Measurements from ENCODE around the gene FCER2. TPM values are rescaled to one million over a fixed set of nuclear protein-coding genes. Genes with fewer than 3 reads are reported as not detected.

The FCER2 gene
- total RNA-seq (2022; extraction: Qiagen RNA extraction): not detected in 5 replicates

GRCh38 chr19:7701654-7702457 is at the start of gene FCER2:
TSS of gene FCER2 (minus strand) at chr19:7702131. CDS start at chr19:7699760, 2,371 bp downstream.

GRCh38 chr19:7746903-7747884 is 45.3 kb upstream of the FCER2 start, which contains the start of gene CD209:
TSS of gene CD209 (minus strand) at chr19:7747534. CDS start at chr19:7747511, 23 bp downstream.

GRCh38 chr19:7732045-7732444 is 30.1 kb upstream of the FCER2 start, which contains the start of gene CLEC4G:
TSS of gene CLEC4G (minus strand) at chr19:7732110. CDS start at chr19:7732102, 8 bp downstream.

GRCh38 chr19:7680606-7681339 is 21.2 kb downstream of the FCER2 start, which contains the start of gene TRAPPC5:
TSS of gene TRAPPC5 (plus strand) at chr19:7680833. CDS start at chr19:7682254, 1,421 bp downstream.

GRCh38 chr19:7676854-7677253 is 25.1 kb downstream of the FCER2 start, which contains the start of gene MCEMP1:
TSS of gene MCEMP1 (plus strand) at chr19:7677090. CDS start at chr19:7677121, 31 bp downstream.

GRCh38 chr19:7668842-7669241 is 33.1 kb downstream of the FCER2 start, which contains the start of gene RETN:
TSS of gene RETN (plus strand) at chr19:7669049. CDS start at chr19:7669327, 278 bp downstream.

Other genes starting within 250 kb of the FCER2 start
- gene PEX11G, start 213.1 kb downstream of the FCER2 start, total RNA-seq (2022; extraction: Qiagen RNA extraction): 1.8 to 2.1 TPM (median 1.9 TPM) in 5 replicates
- gene ZNF358, start 186.0 kb downstream of the FCER2 start, total RNA-seq (2022; extraction: Qiagen RNA extraction): 17.7 to 24.8 TPM (median 22.3 TPM) in 5 replicates
- gene MCOLN1, start 179.5 kb downstream of the FCER2 start, total RNA-seq (2022; extraction: Qiagen RNA extraction): 9.6 to 12.8 TPM (median 11.7 TPM) in 5 replicates
- 24.0 to 42.0 TPM (median 40.3 TPM) in 5 replicates for gene PNPLA6, start 166.4 kb downstream of the FCER2 start, total RNA-seq (2022; extraction: Qiagen RNA extraction)
- 3.7 to 7.6 TPM (median 6.1 TPM) in 5 replicates for gene CAMSAP3, start 106.3 kb downstream of the FCER2 start, total RNA-seq (2022; extraction: Qiagen RNA extraction)
- 18.9 to 29.4 TPM (median 26.3 TPM) in 5 replicates for gene XAB2, start 72.6 kb downstream of the FCER2 start, total RNA-seq (2022; extraction: Qiagen RNA extraction)
- gene PET100, start 72.3 kb downstream of the FCER2 start, total RNA-seq (2022; extraction: Qiagen RNA extraction): 44.7 to 84.3 TPM (median 46.8 TPM) in 5 replicates
- gene PCP2, start 68.4 kb downstream of the FCER2 start, total RNA-seq (2022; extraction: Qiagen RNA extraction): not detected in 5 replicates
- gene STXBP2, start 65.0 kb downstream of the FCER2 start, total RNA-seq (2022; extraction: Qiagen RNA extraction): 28.4 to 45.3 TPM (median 38.6 TPM) in 5 replicates
- not detected in 5 replicates for gene RETN, start 33.1 kb downstream of the FCER2 start, total RNA-seq (2022; extraction: Qiagen RNA extraction)
- gene MCEMP1, start 25.0 kb downstream of the FCER2 start, total RNA-seq (2022; extraction: Qiagen RNA extraction): not detected in 5 replicates
- gene TRAPPC5, start 21.3 kb downstream of the FCER2 start, total RNA-seq (2022; extraction: Qiagen RNA extraction): 50.6 to 101 TPM (median 96.9 TPM) in 5 replicates
- not detected in 5 replicates for gene CLEC4G, start 30.0 kb upstream of the FCER2 start, total RNA-seq (2022; extraction: Qiagen RNA extraction)
- gene CD209, start 45.4 kb upstream of the FCER2 start, total RNA-seq (2022; extraction: Qiagen RNA extraction): not detected in 5 replicates
- not detected in 5 replicates for gene CLEC4M, start 61.1 kb upstream of the FCER2 start, total RNA-seq (2022; extraction: Qiagen RNA extraction)
- gene EVI5L, start 128.1 kb upstream of the FCER2 start, total RNA-seq (2022; extraction: Qiagen RNA extraction): 0.94 to 1.9 TPM (median 1.8 TPM) in 5 replicates
- gene PRR36, start 172.3 kb upstream of the FCER2 start, total RNA-seq (2022; extraction: Qiagen RNA extraction): 0.30 to 0.51 TPM (median 0.45 TPM) in 5 replicates
- 5.1 to 7.1 TPM (median 5.7 TPM) in 5 replicates for gene LRRC8E, start 186.4 kb upstream of the FCER2 start, total RNA-seq (2022; extraction: Qiagen RNA extraction)
- 8.6 to 16.3 TPM (median 14.9 TPM) in 5 replicates for gene MAP2K7, start 201.7 kb upstream of the FCER2 start, total RNA-seq (2022; extraction: Qiagen RNA extraction)
- gene TGFBR3L, start 212.7 kb upstream of the FCER2 start, total RNA-seq (2022; extraction: Qiagen RNA extraction): 0.36 to 2.0 TPM (median 1.7 TPM) in 5 replicates
- 17.5 to 29.6 TPM (median 28.0 TPM) in 5 replicates for gene SNAPC2, start 218.2 kb upstream of the FCER2 start, total RNA-seq (2022; extraction: Qiagen RNA extraction)
- 8.2 to 19.6 TPM (median 17.2 TPM) in 5 replicates for gene CTXN1, start 224.0 kb upstream of the FCER2 start, total RNA-seq (2022; extraction: Qiagen RNA extraction)
- gene TIMM44, start 241.5 kb upstream of the FCER2 start, total RNA-seq (2022; extraction: Qiagen RNA extraction): 24.1 to 32.3 TPM (median 29.4 TPM) in 5 replicates

Measured in A549 treated with dexamethasone at 1 μM for 4 hours (cell line).